Epithelial cell of esophagus (primary cell): ENCODE data around the gene CACNA1F.

Source experiments
- DNase-seq: peaks from one replicate; pipeline ENCODE4 v3.0.0; 2010; ENCODE audit warnings: low read depth
- H3K4me3 ChIP-seq: 2 replicates; pipeline ENCODE4 v1.5.1; 2011; ENCODE audit warnings: mild to moderate bottlenecking, low read length, control low read depth
- CTCF ChIP-seq: IDR thresholded peaks from 2 replicates; pipeline ENCODE4 v1.5.1; 2011; ENCODE audit warnings: low read depth, mild to moderate bottlenecking, low read length, control low read depth, inconsistent platforms; ENCODE audit not compliant: insufficient read depth; ENCODE audit errors: missing control alignments

CACNA1F gene

GRCh38 chrX:49272421-49272820 lies 39.3 kb upstream of the CACNA1F start:
- DNase-seq, result no peak
- TF ChIP-seq CTCF, result no peak
- no peak overlapping the region for H3K4me3 ChIP-seq

- H3K4me3 ChIP-seq, result no peak overlapping the region
These were observed 38.2 kb upstream of the CACNA1F start for GRCh38 chrX:49271341-49271740.

GRCh38 chrX:49270249-49270921 lies 37.2 kb upstream of the CACNA1F start:
- no peak for DNase-seq
- TF ChIP-seq CTCF, result no peak
- H3K4me3 ChIP-seq, result peak overlapping the region; percentile 50

More at GRCh38 chrX:49271341-49271740, 38.2 kb upstream of the CACNA1F start:
- DNase-seq, result peak; percentile 49
- no peak for TF ChIP-seq CTCF

- no peak for DNase-seq
- no peak for TF ChIP-seq CTCF
- peak within 1 kb of the TSS; percentile 60 for H3K4me3 ChIP-seq
These were observed 36.7 kb upstream of the CACNA1F start, which contains the start of gene PPP1R3F for GRCh38 chrX:49269767-49270248. Gene PPP1R3F (plus strand): TSS chrX:49269793. CDS start chrX:49269870, 77 bp downstream.

- DNase-seq, result peak; percentile 97
- peak overlapping the region; percentile 60 for H3K4me3 ChIP-seq
- no peak for TF ChIP-seq CTCF
These were observed 36.0 kb upstream of the CACNA1F start for GRCh38 chrX:49269010-49269766.

- H3K4me3 ChIP-seq, result peak overlapping the region; percentile 60
- no peak for TF ChIP-seq CTCF
- no peak for DNase-seq
These were observed 35.5 kb upstream of the CACNA1F start for GRCh38 chrX:49268702-49269009.
